Stimulated activated CD4-positive, alpha-beta T cell treated with anti-CD3 and anti-CD28 coated beads, Interleukin-12 subunit alpha, Interleukin-12 subunit beta, amount 100 ng/mL, for 24 hours (primary cell): Measurements from ENCODE around the gene CPNE4.
"Not testable (repeated sequence)": the region's sequence is repeated elsewhere in the genome, so short reads cannot be mapped to it uniquely, and the experiment has no call there.

Experiments
- DNase-seq, 2 experiments: peaks; one replicate each; pipeline ENCODE4 v3.0.0-alpha.2; 2020; ENCODE audit warnings: low read depth in 2 of 2

Gene CPNE4

GRCh38 chr3:132034486-132035464, at the start of gene CPNE4:
CPNE4 (minus strand) TSS chr3:132035014.
- peak; percentile 35 to 71 for DNase-seq

- DNase-seq: no peak
Observed at GRCh38 chr3:132083583-132084279, 48.9 kb upstream of the CPNE4 start.

GRCh38 chr3:132083159-132083558, 48.3 kb upstream of the CPNE4 start:
- no peak for DNase-seq

- no peak for DNase-seq
Observed at GRCh38 chr3:132079147-132079546, 44.3 kb upstream of the CPNE4 start.

GRCh38 chr3:132073771-132074170, 39.0 kb upstream of the CPNE4 start:
- no peak for DNase-seq

- no peak for DNase-seq
Observed at GRCh38 chr3:132071043-132071442, 36.2 kb upstream of the CPNE4 start.

GRCh38 chr3:132064114-132064513, 29.3 kb upstream of the CPNE4 start:
- DNase-seq: no peak

- DNase-seq: no peak
Observed at GRCh38 chr3:132062535-132062934, 27.7 kb upstream of the CPNE4 start.

GRCh38 chr3:132055872-132056271, 21.1 kb upstream of the CPNE4 start:
- DNase-seq: no peak

- DNase-seq: no peak
Observed at GRCh38 chr3:132047209-132047608, 12.4 kb upstream of the CPNE4 start.

- not testable (repeated sequence) for DNase-seq
Observed at GRCh38 chr3:132044874-132045273, 10.1 kb upstream of the CPNE4 start.

- DNase-seq: no peak
Observed at GRCh38 chr3:132042681-132043080, 7.9 kb upstream of the CPNE4 start.

- DNase-seq: no peak
Observed at GRCh38 chr3:132038198-132038825, 3.5 kb upstream of the CPNE4 start.

- DNase-seq: no peak
Observed at GRCh38 chr3:132037581-132037980, 2.8 kb upstream of the CPNE4 start.

- DNase-seq: no peak
Observed at GRCh38 chr3:132037056-132037455, 2.2 kb upstream of the CPNE4 start.

GRCh38 chr3:132034097-132034485, 723 bp downstream of the CPNE4 start:
- DNase-seq: no peak

- DNase-seq: no peak
Observed at GRCh38 chr3:132033471-132033870, 1.3 kb downstream of the CPNE4 start.

GRCh38 chr3:132032959-132033358, 1.9 kb downstream of the CPNE4 start:
- no peak for DNase-seq

GRCh38 chr3:132029182-132029902, 5.5 kb downstream of the CPNE4 start:
- DNase-seq: peak; percentile 24 to 65

- no peak for DNase-seq
Observed at GRCh38 chr3:132022914-132023313, 11.9 kb downstream of the CPNE4 start.

GRCh38 chr3:132020058-132020457, 14.8 kb downstream of the CPNE4 start:
- no peak for DNase-seq

GRCh38 chr3:132017137-132017536, 17.7 kb downstream of the CPNE4 start:
- no peak for DNase-seq
